Activated naive CD4-positive, alpha-beta T cell treated with anti-CD3 and anti-CD28 coated beads, Interleukin-2, amount 10 ng/mL, durations not matched to agents 7 days and 5 days (primary cell): Measurements from ENCODE around the gene BABAM1.

ENCODE experiments used
- CTCF ChIA-PET: fragments of 350-600 bp; sonication (Branson Sonifier 250); formaldehyde crosslinking; loops from one replicate; lab custom pipeline; 2021; ENCODE audit warnings: antibody characterized with exemption; lab: Charles Lee
- DNase-seq: peaks from one replicate; pipeline ENCODE4 v3.0.0-alpha.2; 2020
- H3K27ac Mint-ChIP-seq: one replicate; pipeline ENCODE4 v1.8.0; 2021; ENCODE audit warnings: mild to moderate bottlenecking, moderate library complexity, mixed read lengths
- H3K27me3 Mint-ChIP-seq: one replicate; pipeline ENCODE4 v1.8.0; 2021; ENCODE audit warnings: mild to moderate bottlenecking, mixed read lengths
- H3K36me3 Mint-ChIP-seq: one replicate; pipeline ENCODE4 v1.8.0; 2021; ENCODE audit warnings: mixed read lengths
- H3K4me1 Mint-ChIP-seq: one replicate; pipeline ENCODE4 v1.8.0; 2021; ENCODE audit warnings: mixed read lengths
- H3K4me3 Mint-ChIP-seq: one replicate; pipeline ENCODE4 v1.8.0; 2021; ENCODE audit warnings: mild to moderate bottlenecking, moderate library complexity, mixed read lengths
- H3K9me3 Mint-ChIP-seq: one replicate; pipeline ENCODE4 v1.8.0; 2021; ENCODE audit warnings: mixed read lengths

Gene BABAM1

GRCh38 chr19:17266975-17267788 is at the start of gene BABAM1:
Gene BABAM1 (plus strand): TSS chr19:17267443. CDS start chr19:17268807, 1,364 bp downstream.
- peaks cover 40% of the 10 kb centered on the region for H3K4me1 Mint-ChIP-seq
- DNase-seq: peak; percentile 98
- CTCF ChIA-PET: interaction anchor here (0.8 to 2.2 kb wide), 4 partner anchors 9 to 30 kb away, joined by 3 to 8 read pairs (median 5); partner anchors contain the start of gene ANKLE1
- no peaks in the 10 kb centered on the region for H3K9me3 Mint-ChIP-seq
- H3K27me3 Mint-ChIP-seq: no peaks in the 10 kb centered on the region
- peaks cover 11% of the 10 kb centered on the region for H3K36me3 Mint-ChIP-seq
- peak within 1 kb of the TSS; percentile 85 for H3K27ac Mint-ChIP-seq
- peak within 1 kb of the TSS; percentile 80 for H3K4me3 Mint-ChIP-seq

- no peak for DNase-seq
- H3K9me3 Mint-ChIP-seq: no peaks in the 10 kb centered on the region
- no peak overlapping the region for H3K4me3 Mint-ChIP-seq
- H3K27me3 Mint-ChIP-seq: peaks cover 4% of the 10 kb centered on the region
- H3K27ac Mint-ChIP-seq: no peak overlapping the region
- peaks cover 30% of the 10 kb centered on the region for H3K36me3 Mint-ChIP-seq
- H3K4me1 Mint-ChIP-seq: peaks cover 24% of the 10 kb centered on the region
- CTCF ChIA-PET: no interaction called here
Measured at GRCh38 chr19:17219286-17219685, 48.0 kb upstream of the BABAM1 start.

- Mint-ChIP-seq H3K36me3 (peaks cover 26% of the 10 kb centered on the region), H3K27me3 (peaks cover 4% of the 10 kb centered on the region), H3K9me3 (no peaks in the 10 kb centered on the region), H3K4me3 (no peak overlapping the region), H3K27ac (no peak overlapping the region), H3K4me1 (peaks cover 16% of the 10 kb centered on the region)
- DNase-seq: no peak
- CTCF ChIA-PET: no interaction called here
Measured at GRCh38 chr19:17220207-17220758, 47.0 kb upstream of the BABAM1 start.

- H3K36me3 Mint-ChIP-seq: peaks cover 8% of the 10 kb centered on the region
- peak overlapping the region; percentile 84 for H3K4me3 Mint-ChIP-seq
- H3K27ac Mint-ChIP-seq: no peak overlapping the region
- H3K9me3 Mint-ChIP-seq: no peaks in the 10 kb centered on the region
- DNase-seq: no peak
- CTCF ChIA-PET: no interaction called here
- H3K4me1 Mint-ChIP-seq: peaks cover 15% of the 10 kb centered on the region
- H3K27me3 Mint-ChIP-seq: peaks cover 4% of the 10 kb centered on the region
Measured at GRCh38 chr19:17225053-17225452, 42.2 kb upstream of the BABAM1 start.

DNA sequence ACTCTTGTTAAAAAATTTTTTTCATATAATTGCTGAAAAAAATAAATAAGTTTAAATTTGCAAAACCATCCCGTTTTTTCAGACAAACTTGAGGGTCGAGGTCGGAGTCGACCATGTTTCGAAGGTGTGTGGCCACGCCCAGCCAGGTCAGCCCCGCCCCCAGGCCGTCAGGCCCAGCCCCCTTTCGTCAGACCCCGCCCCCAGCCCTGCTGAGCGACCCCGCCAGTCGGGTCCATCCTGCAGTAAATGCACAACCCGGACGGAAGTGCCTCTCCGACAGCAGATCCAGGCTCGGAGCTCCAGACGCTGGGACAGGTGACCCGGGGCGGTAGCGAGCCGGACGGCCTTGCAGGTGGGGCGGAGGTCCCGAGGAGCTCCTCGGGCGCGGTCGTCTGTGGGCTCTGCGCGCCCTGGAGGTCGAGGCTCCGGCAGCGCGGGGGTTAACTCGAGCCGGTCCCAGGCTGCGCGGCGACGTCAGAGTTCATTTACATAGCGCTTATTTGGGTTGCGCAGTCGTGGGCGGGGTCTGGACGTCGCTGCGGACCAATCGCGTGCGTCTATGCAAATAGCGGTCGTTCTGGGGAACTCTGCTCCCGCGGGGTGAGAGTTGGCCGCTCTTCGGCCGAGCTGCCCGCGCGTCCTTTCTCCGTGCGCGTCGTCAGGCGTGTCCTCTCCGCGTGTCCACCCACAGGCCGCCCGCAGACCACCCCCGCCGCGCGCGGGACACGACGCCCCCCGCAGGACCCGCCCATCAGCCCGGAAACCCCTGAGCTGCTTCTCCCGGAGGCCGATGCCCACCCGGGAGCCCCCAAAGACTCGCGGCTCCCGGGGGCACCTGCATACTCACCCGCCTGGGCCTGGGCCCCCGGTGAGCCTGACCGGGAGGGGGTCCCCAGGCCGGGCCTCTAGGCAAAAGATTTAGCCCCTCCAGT is 41.0 kb upstream of the BABAM1 start, which contains the start of gene OCEL1:
TSS of gene OCEL1 (plus strand) at position 225 of the 932 bp plus-strand sequence. CDS start at position 247, 22 bp downstream.
- H3K9me3 Mint-ChIP-seq: no peaks in the 10 kb centered on the region
- H3K36me3 Mint-ChIP-seq: peaks cover 13% of the 10 kb centered on the region
- DNase-seq: peak; percentile 99
- no peaks in the 10 kb centered on the region for H3K27me3 Mint-ChIP-seq
- CTCF ChIA-PET: no interaction called here
- H3K4me3 Mint-ChIP-seq: peak within 1 kb of the TSS; percentile 84
- H3K4me1 Mint-ChIP-seq: peaks cover 12% of the 10 kb centered on the region
- peak within 1 kb of the TSS; percentile 97 for H3K27ac Mint-ChIP-seq

DNA sequence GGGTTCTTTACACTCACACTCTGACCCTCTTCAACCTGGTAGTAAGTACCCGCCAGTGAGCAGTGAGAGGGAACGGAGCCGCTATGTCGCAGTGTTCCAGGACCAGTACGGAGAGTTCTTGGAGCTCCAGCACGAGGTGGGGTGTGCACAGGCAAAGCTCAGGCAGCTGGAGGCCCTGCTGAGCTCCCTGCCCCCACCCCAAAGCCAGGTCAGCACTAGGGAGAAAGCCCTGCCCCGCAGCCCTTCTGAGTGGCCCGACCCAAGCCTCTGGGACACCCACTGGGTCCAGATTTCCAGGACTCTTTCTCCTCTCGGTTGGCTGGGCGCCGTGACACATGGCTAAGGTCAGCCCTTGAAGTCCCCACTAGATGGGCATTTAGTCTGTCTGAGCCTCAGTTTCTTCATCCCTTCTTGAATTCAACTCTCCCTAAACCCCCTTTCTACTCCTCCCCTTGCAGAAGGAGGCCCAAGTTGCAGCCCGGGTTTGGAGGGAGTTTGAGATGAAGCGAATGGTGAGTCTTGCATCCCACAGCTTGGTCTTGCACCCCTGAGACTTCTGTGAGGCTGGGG is 39.4 kb upstream of the BABAM1 start:
- Mint-ChIP-seq H3K36me3 (peaks cover 18% of the 10 kb centered on the region), H3K9me3 (no peaks in the 10 kb centered on the region), H3K27ac (peak overlapping the region; percentile 65), H3K4me1 (peaks cover 12% of the 10 kb centered on the region), H3K4me3 (no peak overlapping the region), H3K27me3 (no peaks in the 10 kb centered on the region)
- no peak for DNase-seq
- CTCF ChIA-PET: no interaction called here

DNA sequence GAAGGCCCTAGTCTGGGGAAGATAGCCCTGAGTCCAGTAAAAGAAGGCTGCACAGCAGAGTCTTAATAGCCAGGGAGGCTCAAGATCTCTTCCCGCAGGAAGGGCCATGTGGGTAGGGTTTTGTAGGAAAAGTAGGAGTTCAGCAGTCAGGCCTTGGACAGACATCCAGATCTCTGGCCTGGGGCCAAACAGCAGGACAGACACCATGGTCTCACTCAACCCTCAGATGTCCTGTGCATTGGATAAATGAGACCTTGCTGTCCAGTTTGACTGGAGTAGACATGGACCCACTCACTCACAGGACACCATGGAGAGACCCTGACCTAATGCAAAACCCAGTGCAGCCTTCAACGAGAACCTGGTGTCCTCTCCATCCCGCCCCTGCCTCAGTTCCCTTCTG is 37.4 kb upstream of the BABAM1 start:
- H3K36me3 Mint-ChIP-seq: peaks cover 18% of the 10 kb centered on the region
- no peaks in the 10 kb centered on the region for H3K27me3 Mint-ChIP-seq
- CTCF ChIA-PET: no interaction called here
- H3K4me3 Mint-ChIP-seq: no peak overlapping the region
- no peak for DNase-seq
- peaks cover 25% of the 10 kb centered on the region for H3K4me1 Mint-ChIP-seq
- no peak overlapping the region for H3K27ac Mint-ChIP-seq
- H3K9me3 Mint-ChIP-seq: no peaks in the 10 kb centered on the region

GRCh38 chr19:17232258-17232657 is 35.0 kb upstream of the BABAM1 start:
- H3K27me3 Mint-ChIP-seq: no peaks in the 10 kb centered on the region
- H3K36me3 Mint-ChIP-seq: peaks cover 15% of the 10 kb centered on the region
- no peaks in the 10 kb centered on the region for H3K9me3 Mint-ChIP-seq
- H3K27ac Mint-ChIP-seq: no peak overlapping the region
- CTCF ChIA-PET: no interaction called here
- H3K4me3 Mint-ChIP-seq: no peak overlapping the region
- DNase-seq: no peak
- H3K4me1 Mint-ChIP-seq: peaks cover 27% of the 10 kb centered on the region

DNA sequence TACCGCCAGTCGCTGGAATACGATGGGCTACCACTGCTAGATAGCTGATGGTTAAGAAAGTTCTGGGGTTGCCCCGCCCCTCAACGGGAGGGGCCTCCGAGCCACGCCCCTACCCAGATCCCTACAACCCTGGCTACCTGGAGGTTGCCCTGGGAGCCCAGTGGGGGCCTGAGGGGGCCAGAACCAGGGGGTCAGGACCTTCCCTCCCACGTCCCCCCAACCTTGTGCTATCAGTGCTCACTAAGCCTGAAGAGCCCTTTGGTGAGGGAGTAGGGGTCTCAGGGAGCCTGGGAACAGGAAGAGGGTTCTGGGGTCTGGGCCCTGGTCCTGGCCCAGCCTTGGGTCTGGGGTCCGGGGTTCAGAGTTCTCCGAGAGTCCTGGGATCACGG is 32.3 kb upstream of the BABAM1 start:
- Mint-ChIP-seq H3K27me3 (no peaks in the 10 kb centered on the region), H3K27ac (peak overlapping the region; percentile 88), H3K9me3 (no peaks in the 10 kb centered on the region), H3K36me3 (peaks cover 10% of the 10 kb centered on the region), H3K4me1 (peaks cover 28% of the 10 kb centered on the region), H3K4me3 (peak overlapping the region; percentile 81)
- peak; percentile 81 for DNase-seq
- CTCF ChIA-PET: interaction anchor here (0.9 to 1.4 kb wide), 6 partner anchors 11 to 160 kb away, joined by 3 to 8 read pairs (median 5); partner anchors contain the start of genes HAUS8, NR2F6 and USE1

DNA sequence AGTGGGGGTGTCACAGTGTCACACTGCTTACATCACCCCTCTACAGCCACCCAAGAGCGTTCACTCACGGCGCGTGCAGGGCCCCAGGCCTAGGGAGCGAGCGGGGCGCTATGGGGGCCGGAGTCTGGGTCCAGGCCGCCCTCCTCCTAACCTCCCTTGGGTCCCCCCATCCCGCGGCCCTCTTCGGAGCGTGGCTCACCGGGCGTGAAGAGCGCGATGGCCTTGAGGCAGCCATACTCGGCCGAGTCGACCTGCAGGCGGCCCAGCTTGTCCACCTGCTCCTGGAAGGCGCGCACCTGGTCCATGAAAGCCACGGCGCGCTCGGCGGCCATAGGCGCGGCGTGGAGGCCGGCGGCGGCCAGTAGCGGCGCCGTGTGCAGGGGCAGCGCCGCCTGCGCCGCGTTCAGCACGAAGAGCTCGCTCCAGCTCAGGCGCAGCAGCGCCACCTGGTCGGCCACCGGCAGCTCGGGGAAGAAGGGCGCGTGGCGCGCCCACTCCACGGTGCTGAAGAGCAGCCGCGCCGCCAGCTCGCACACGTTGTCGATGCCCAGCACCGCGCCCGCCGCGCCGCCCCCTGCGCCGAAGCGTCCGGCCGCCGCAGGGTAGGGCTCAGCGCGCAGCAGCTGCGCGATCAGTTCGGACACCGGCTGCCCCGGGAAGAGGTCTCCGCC is 31.8 kb upstream of the BABAM1 start:
- DNase-seq: peak; percentile 87
- Mint-ChIP-seq H3K27ac (peak overlapping the region; percentile 88), H3K27me3 (peaks cover under 1% of the 10 kb centered on the region), H3K4me1 (peaks cover 28% of the 10 kb centered on the region), H3K4me3 (peak overlapping the region; percentile 81), H3K36me3 (peaks cover 7% of the 10 kb centered on the region), H3K9me3 (no peaks in the 10 kb centered on the region)
- CTCF ChIA-PET: interaction anchor here (0.6 to 1.4 kb wide), 9 partner anchors 10 to 365 kb away, joined by 3 to 6 read pairs (median 3); partner anchors contain the start of genes HAUS8 and NR2F6

GRCh38 chr19:17235971-17236777 is 31.1 kb upstream of the BABAM1 start:
- peak overlapping the region; percentile 55 for H3K27ac Mint-ChIP-seq

DNA sequence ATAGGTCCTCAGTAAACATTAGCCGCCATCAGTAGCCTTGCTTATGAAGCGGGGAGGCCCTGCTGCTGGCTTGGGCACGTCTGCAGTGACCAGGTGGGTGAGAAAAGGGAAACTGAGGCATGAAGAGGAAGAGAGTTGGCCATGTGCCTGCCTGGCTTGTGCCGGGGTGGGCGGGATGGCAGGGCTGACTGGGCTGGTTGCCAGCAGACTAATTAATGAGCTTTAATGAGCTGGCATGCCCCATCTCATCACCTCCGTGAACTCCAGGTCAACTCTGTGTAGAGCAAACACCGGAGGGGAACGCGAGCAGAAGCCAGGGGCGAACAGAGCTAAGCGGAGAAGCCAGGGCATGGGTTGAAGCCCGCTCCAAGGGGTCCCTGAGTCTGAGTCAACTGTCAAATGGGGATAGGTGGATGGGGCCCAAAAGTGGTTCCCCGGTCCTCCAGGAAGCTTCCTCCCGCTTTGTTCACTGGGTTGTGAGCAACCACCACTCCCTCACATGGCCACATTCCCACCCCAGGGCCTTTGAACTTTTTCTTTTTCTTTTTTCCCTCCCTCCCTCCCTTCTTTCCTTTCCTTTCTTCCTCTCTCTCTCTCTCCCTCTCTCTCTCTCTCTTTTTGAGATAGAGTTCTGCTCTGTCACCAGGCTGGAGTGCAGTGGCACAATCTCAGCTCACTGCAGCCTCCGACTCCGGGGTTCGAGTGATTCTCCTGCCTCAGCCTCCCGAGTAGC is 30.3 kb upstream of the BABAM1 start:
- H3K9me3 Mint-ChIP-seq: no peaks in the 10 kb centered on the region
- H3K36me3 Mint-ChIP-seq: peaks cover 3% of the 10 kb centered on the region
- H3K4me3 Mint-ChIP-seq: peak overlapping the region; percentile 81
- CTCF ChIA-PET: interaction anchor here (1.3 kb wide), 1 partner anchor 30 kb away, joined by 3 read pairs; the partner anchor contains the start of gene BABAM1
- no peak for DNase-seq
- no peak overlapping the region for H3K27ac Mint-ChIP-seq
- peaks cover 28% of the 10 kb centered on the region for H3K4me1 Mint-ChIP-seq
- H3K27me3 Mint-ChIP-seq: peaks cover 12% of the 10 kb centered on the region

More at GRCh38 chr19:17235971-17236777, 31.1 kb upstream of the BABAM1 start:
- Mint-ChIP-seq H3K4me1 (peaks cover 28% of the 10 kb centered on the region), H3K36me3 (peaks cover 5% of the 10 kb centered on the region), H3K4me3 (peak overlapping the region; percentile 81), H3K9me3 (no peaks in the 10 kb centered on the region), H3K27me3 (peaks cover 8% of the 10 kb centered on the region)
- CTCF ChIA-PET: interaction anchor here (0.6 to 1.4 kb wide), 9 partner anchors 9 to 170 kb away, joined by 3 to 6 read pairs (median 3); partner anchors contain the start of genes BABAM1, HAUS8 and NR2F6
- DNase-seq: peak; percentile 35
